ENCODE measurements around the gene EPAS1.

DNA sequence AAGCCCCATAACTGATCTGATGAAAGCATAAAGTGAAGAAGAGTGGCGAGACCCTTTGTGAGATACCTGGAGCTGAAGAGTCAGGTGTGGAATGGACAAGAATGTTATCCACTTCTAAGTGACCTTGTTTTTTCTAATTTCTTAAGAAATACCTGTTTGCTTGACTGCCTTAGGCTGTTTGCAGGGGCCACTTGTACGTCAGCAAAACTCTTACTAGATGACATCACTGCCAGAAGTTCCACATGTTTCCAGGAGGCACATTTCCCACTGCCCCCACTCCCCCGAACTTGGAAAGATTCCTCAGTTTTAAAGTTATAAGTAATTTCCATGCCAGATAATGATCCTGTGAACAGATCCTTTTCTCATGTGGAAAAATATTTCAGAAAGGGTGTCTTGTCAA lies 8.0 kb downstream of the EPAS1 start:
- TF ChIP-seq CTCF (IDR thresholded peaks at IDR 0.05), result no peak
- no peak for TF ChIP-seq POLR2A (IDR thresholded peaks at IDR 0.05)

All from thyroid gland (tissue), 4 donors.